ENCODE measurements around the gene ELP6. TPM values are rescaled to one million over a fixed set of nuclear protein-coding genes. Genes with fewer than 3 reads are reported as not detected.

Gene ELP6
- total RNA-seq, 1 experiment from 2014 or later = 62.0 TPM

GRCh38 chr3:47475570-47476329 is 37.8 kb downstream of the ELP6 start, which contains the start of gene SCAP (continued):
- TF ChIP-seq ERG (CRISPR knock-in tag; IDR thresholded peaks at IDR 0.05) (no peak), KAT7 (CRISPR knock-in tag; IDR thresholded peaks at IDR 0.05; ENCODE audit: borderline replicate concordance) (peak; percentile 83; the same call in 1 of the 2 replicates), TEAD4 (CRISPR knock-in tag; IDR thresholded peaks at IDR 0.05) (no peak), TCF7 (CRISPR knock-in tag; IDR thresholded peaks at IDR 0.05; ENCODE audit: low read depth) (no peak), NFYB (CRISPR knock-in tag; conservative IDR thresholded peaks at IDR 0.05; ENCODE audit: low read depth) (0 out of 2 replicates have a peak, but pooled peaks have one; percentile 20), ZNF423 (CRISPR knock-in tag; IDR thresholded peaks at IDR 0.05) (no peak), FOXP4 (CRISPR knock-in tag; IDR thresholded peaks at IDR 0.05) (peak; percentile 58), NR1H2 (CRISPR knock-in tag; IDR thresholded peaks at IDR 0.05) (no peak), FOXK1 (CRISPR knock-in tag; IDR thresholded peaks at IDR 0.05) (peak; percentile 82), ZNF396 (CRISPR knock-in tag; IDR thresholded peaks at IDR 0.05; ENCODE audit: borderline replicate concordance) (no peak), USF2 (CRISPR knock-in tag; IDR thresholded peaks at IDR 0.05) (peak; percentile 87), PRDM15 (CRISPR knock-in tag; IDR thresholded peaks at IDR 0.05) (no peak), JUN (CRISPR knock-in tag; IDR thresholded peaks at IDR 0.05) (no peak), RELA (CRISPR knock-in tag; IDR thresholded peaks at IDR 0.05; ENCODE audit: borderline replicate concordance) (no peak; the same call in 1 of the 2 replicates), ZBTB21 (CRISPR knock-in tag; IDR thresholded peaks at IDR 0.05; ENCODE audit: borderline replicate concordance) (no peak), FOXJ3 (CRISPR knock-in tag; IDR thresholded peaks at IDR 0.05; ENCODE audit: borderline replicate concordance) (no peak), ZNF232 (CRISPR knock-in tag; IDR thresholded peaks at IDR 0.05) (peak; percentile 54; the same call in 1 of the 2 replicates), GABPB1 (CRISPR knock-in tag; IDR thresholded peaks at IDR 0.05) (peak; percentile 35), SMAD4 (CRISPR knock-in tag; IDR thresholded peaks at IDR 0.05) (no peak), NFATC4 (CRISPR knock-in tag; IDR thresholded peaks at IDR 0.05) (no peak), MYBL2 (CRISPR knock-in tag; IDR thresholded peaks at IDR 0.05) (0 out of 2 replicates have a peak, but pooled peaks have one; percentile 21), AR (CRISPR knock-in tag; IDR thresholded peaks at IDR 0.05) (no peak)
- TF ChIP-seq, protein P1, sequence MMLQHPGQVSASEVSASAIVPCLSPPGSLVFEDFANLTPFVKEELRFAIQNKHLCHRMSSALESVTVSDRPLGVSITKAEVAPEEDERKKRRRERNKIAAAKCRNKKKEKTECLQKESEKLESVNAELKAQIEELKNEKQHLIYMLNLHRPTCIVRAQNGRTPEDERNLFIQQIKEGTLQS (CRISPR knock-in tag; conservative IDR thresholded peaks at IDR 0.05) = no peak
- TF ChIP-seq, protein P2, sequence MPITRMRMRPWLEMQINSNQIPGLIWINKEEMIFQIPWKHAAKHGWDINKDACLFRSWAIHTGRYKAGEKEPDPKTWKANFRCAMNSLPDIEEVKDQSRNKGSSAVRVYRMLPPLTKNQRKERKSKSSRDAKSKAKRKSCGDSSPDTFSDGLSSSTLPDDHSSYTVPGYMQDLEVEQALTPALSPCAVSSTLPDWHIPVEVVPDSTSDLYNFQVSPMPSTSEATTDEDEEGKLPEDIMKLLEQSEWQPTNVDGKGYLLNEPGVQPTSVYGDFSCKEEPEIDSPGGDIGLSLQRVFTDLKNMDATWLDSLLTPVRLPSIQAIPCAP (CRISPR knock-in tag; IDR thresholded peaks at IDR 0.05) = no peak
- TF ChIP-seq, protein P3, sequence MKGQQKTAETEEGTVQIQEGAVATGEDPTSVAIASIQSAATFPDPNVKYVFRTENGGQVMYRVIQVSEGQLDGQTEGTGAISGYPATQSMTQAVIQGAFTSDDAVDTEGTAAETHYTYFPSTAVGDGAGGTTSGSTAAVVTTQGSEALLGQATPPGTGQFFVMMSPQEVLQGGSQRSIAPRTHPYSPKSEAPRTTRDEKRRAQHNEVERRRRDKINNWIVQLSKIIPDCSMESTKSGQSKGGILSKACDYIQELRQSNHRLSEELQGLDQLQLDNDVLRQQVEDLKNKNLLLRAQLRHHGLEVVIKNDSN (CRISPR knock-in tag; IDR thresholded peaks at IDR 0.05) = peak; percentile 81
- TF ChIP-seq, protein P4, sequence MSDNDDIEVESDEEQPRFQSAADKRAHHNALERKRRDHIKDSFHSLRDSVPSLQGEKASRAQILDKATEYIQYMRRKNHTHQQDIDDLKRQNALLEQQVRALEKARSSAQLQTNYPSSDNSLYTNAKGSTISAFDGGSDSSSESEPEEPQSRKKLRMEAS (CRISPR knock-in tag; IDR thresholded peaks at IDR 0.05) = peak; percentile 95

All from WTC11 (cell line).